GM19240 (cell line): Measurements from ENCODE around the gene RSRC1.
"Not testable (repeated sequence)": the region's sequence is repeated elsewhere in the genome, so short reads cannot be mapped to it uniquely, and the experiment has no call there.

ENCODE experiments used
- DNase-seq: peaks from one replicate; pipeline ENCODE4 v3.0.0; 2011; ENCODE audit warnings: low spot score; ENCODE audit not compliant: insufficient read length

Gene RSRC1

GRCh38 chr3:158220575-158220974, 110.7 kb downstream of the RSRC1 start:
- DNase-seq: no peak

- DNase-seq: no peak
Measured at GRCh38 chr3:158221426-158221825, 111.5 kb downstream of the RSRC1 start.

- DNase-seq: no peak
Measured at GRCh38 chr3:158226429-158226828, 116.5 kb downstream of the RSRC1 start.

DNA sequence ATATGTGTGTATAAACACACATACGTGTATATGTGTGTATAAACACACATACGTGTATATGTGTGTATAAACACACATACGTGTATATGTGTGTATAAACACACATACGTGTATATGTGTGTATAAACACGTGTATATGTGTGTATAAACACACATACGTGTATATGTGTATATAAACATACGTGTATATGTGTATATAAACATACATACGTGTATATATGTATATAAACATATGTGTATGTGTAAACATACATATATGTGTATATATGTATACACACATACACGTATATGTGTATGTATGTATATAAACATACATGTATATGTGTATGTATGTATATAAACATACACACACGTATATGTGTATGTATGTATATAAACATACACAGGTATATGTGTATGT, 119.1 kb downstream of the RSRC1 start:
- DNase-seq: not testable (repeated sequence)

DNA sequence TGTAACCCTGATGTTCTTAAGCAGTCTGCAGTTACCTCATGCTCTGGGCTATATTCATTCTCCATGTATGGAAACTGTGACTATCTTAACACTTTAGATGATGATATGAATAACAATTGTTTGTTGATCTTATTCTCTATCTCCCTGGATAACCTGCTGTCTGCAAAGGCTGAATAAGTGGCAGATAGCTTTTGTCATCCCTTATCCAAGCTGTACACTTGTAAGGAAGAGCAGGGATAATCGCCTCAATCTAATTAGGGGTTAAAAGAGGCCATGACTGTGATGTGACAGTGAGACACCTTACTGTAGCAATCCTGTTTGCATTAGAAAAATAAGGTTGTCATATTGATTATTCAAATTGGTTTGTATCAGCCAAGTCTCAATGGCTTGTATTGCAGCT, 123.9 kb downstream of the RSRC1 start:
- DNase-seq: no peak

- DNase-seq: no peak
Measured at GRCh38 chr3:158244274-158244673, 134.4 kb downstream of the RSRC1 start.

DNA sequence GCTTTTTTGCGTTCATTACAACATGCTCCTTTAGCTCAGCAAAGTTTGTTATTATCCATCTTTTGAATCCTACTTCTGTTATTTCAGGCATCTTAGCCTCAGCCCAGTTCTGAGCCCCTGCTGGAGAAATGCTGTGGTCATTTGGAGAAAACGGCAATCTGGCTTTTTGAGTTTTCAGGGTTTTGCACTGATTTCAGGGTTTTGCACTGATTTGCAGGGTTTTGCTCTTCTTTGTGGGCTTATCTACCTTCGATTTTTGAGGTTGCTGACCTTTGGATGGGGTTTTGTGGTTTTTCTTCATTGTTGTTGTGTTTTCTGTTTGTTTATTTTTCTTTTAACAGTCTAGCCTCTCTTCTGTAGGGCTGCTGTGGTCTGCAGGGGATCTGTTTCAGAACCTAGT, 137.4 kb downstream of the RSRC1 start:
- DNase-seq: no peak

DNA sequence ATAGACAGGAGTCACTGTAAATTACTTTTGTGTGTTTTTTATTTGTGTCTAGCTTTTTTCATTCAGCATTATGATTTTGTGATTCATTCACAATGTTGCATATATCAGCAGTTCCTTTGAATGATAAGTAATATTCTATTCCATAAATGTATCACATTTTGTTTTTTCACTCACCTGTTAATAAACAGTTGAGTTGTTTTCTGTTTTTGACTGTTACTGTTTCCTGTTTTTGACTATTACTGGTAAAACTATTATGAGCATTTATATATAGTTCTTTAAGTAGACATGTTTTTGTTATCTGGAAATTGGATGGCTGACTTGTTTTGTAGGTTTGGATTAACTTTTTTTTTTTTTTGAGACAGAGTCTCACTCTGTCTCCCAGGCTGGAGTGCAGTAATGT, 138.4 kb downstream of the RSRC1 start:
- DNase-seq: no peak

DNA sequence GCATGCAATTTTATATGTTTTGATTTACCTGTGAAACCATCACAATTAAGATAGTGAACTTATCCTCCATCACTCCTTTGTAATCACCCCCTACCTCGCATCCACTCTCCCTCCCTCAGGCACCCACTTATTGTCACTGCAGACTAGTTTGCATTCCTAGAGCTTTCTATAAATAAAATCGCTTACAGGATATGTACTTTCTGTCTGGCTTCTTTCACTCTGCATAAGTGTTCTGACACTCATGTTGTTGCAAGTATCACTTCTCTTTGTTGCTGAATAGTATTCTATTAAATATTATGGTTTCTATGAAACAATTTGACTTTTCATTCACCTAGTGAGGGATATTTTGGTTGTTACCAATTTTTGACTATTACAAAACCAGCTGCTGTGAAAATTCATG, 139.3 kb downstream of the RSRC1 start:
- DNase-seq: no peak

- DNase-seq: no peak
Measured at GRCh38 chr3:158258619-158259018, 148.7 kb downstream of the RSRC1 start.

DNA sequence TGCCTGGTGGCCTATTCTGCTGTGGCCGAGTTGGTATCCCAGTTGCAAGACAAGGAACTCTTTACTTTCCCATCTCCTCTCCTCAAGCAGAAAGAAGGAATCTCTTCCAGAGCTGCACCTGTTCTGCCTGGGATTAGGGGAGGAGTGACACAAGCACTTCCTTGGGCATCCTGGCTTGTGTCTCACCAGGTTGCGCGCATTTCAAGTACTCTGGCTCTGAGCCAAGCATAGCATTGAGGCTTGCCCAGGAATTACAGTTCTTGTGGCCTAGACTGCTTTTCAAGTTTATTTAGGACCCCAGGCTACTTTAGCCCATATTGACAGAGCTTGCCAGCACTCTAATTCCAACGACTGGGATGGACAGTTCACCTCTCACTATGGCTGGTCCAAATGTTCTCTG, 150.5 kb downstream of the RSRC1 start:
- DNase-seq: no peak

- no peak for DNase-seq
Measured at GRCh38 chr3:158261371-158261991, 151.6 kb downstream of the RSRC1 start.

DNA sequence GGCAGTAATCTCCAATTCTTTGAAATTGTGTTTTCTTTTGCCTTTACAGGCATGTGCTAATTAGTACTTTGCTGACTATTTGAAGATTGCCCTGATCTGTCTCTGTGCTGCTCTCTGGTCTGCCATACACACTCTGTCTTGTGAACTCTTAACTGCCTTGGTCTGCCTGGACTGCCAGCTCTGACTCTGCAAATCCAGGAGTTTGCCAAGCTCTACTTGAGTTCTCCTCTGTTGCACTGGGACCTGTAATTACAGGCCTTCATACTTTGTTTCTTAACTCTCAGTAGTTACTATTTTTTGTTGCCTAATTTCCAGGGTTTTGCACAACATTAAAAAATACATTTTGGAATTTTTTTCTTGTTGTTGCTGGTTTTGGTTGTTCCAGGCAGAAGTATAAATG, 155.0 kb downstream of the RSRC1 start:
- DNase-seq: no peak

GRCh38 chr3:158267015-158267414, 157.1 kb downstream of the RSRC1 start:
- no peak for DNase-seq

DNA sequence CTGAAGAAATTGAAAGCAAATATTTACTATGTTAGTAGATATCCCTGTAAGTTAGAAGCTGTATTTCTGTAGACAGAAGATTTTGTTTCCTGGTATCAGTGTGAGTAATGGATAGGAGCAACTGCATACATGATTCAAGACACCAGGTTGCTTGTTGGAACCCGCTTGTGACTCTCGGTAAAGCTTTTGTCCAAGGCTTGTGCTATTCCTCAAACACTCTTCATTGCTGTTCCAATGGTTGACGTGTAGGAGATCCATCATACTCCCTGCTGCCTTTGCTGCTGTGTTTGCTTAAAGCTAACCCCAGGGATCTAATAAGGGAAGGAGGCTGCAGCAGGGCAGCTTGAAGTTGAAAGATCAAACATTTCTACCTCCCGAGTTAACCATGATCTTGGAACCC, 160.1 kb downstream of the RSRC1 start:
- no peak for DNase-seq

DNA sequence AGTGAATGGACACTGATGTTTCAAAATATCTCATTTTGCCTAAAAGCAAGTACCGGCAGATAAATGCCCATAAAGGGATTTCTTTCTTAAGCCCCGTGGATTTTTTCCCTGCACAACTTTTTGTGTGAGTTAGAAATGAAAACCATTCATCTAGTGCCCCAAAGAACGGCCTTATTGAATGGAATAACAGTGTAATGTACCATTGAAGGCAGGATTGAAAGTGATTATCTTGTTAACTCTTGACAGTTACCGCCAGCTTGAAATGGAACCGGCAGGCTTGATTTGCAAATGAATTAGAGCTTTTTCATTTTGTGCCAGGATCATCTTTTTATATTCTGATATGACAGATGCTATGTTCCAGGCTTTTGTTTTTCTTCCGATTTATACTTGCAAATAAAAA, 162.2 kb downstream of the RSRC1 start:
- no peak for DNase-seq

DNA sequence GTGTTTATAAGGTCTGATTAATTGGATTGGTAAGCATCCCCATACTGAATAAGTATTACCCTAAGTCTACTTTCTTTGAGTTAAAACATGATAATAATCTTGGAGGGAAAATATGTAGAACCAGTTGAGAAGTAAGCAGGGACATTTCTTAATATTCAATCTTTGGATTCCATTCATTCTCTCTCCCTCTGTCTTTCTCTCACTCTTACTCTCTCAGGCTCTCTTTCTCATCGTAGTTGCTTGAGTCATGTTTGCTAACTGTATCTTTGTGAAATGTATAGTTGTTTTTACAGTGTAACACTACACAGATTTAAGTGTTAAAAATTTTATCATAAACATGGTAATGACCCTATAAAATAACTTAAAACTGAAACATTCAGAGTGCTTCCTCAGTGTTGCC, 163.8 kb downstream of the RSRC1 start:
- no peak for DNase-seq

DNA sequence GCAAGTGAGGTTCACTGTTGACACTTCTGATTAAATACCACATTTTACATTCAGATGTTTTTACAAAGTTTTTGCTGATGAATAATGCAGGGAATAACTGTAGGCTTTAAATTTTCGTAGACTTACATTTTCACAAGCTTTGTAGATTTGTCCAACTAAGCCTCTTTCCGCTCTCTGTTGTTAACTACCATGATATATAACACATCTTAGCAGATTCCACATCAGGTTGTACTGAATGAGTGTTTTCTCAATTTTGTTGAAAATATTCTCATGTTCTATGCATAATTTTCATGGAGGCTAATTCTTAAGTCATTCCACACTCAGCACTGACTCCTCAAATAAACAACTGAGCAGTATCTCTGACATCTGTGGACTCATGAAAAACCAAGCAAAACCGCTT, 168.3 kb downstream of the RSRC1 start:
- DNase-seq: no peak

DNA sequence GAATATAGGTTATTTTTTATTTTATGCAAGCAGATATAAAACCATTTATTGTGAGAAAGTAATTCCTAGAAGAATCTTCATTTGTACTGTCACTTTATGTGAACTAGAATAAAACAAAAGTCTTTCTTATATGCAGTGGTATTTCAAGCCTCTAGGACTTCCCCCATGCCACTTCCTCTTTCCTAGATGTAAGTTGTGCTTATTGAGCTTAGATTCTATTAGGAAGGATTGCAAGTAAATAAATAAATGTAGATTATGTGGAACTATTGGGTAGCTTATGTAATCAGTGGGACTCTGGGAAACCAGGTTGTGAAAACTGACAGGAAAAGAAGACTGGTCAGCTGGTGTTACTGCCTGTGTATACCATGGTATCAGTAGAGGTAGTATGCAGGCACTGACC, 169.7 kb downstream of the RSRC1 start:
- no peak for DNase-seq

- no peak for DNase-seq
Measured at GRCh38 chr3:158295771-158296170, 185.9 kb downstream of the RSRC1 start.

GRCh38 chr3:158297940-158298339, 188.1 kb downstream of the RSRC1 start:
- no peak for DNase-seq

DNA sequence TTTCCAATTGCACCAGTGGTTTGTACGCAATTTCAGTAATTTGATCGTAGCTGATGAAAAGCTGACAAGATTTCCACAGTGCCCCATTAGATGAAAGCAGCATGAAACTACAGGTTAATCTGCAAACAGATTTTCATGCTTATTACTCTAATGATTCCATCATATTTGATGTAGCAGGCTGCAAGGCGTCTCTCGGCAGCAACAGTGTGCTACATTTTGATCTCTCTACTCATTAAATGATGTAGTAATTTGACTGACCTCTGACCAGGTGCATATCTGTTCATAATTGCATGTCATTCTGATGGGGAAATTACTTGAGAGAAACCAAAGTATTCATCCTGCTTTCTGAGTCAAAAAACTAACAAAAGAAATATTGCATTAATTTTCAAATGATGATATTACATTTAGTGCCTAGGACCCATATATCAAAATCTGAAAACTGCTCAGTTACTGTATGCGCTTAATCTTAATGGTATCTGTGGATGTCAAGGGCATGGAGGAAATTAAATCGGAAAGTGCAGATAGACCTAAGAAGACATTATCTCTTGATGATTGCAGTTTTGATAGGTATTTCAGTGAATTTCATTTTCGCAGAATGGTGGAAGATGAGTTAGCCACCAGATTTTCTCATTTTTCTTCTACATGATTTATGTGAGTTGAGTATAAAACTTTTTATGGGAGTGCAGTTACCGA, 198.5 kb downstream of the RSRC1 start:
- no peak for DNase-seq

- no peak for DNase-seq
Measured at GRCh38 chr3:158312560-158313141, 202.8 kb downstream of the RSRC1 start.
